ENCODE results near the gene ITGB1.

The ITGB1 gene

DNA sequence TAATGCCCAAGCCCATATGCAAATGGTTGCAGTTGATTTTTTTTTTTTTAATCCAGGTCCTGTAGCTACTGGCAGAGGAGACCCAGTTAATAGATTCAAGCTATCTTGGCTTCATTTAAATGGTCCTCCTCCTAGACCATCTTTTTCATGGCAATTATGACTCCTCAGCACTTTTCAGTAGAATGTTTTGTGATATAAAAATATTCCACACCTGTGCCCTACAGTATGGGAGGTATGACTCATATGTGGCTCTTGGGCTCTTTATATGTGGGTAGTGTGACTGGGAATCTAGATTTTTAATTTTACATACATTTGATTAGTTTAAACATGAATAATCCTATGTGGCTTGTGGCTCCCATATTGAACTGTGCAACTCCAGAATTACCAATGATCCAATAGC lies 80.1 kb downstream of the ITGB1 start:
- no peak for DNase-seq

DNA sequence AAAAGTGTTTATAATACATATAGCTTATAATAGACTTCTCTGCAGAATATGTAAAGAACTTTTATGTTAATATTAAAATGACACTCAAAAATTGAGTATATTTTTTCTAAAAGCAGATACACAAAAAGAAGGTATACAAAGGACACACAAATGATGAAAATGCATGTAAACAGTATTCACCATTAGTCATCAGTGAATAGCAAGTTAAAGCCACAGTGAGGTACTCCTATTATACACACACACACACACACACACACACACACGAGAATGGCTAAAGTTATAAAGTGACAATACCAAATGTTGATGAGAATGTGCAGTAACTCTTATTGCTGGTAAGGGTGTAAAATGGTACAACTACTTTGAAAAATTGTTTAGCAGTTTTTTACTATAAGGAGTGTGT lies 92.9 kb downstream of the ITGB1 start:
- no peak for DNase-seq

DNA sequence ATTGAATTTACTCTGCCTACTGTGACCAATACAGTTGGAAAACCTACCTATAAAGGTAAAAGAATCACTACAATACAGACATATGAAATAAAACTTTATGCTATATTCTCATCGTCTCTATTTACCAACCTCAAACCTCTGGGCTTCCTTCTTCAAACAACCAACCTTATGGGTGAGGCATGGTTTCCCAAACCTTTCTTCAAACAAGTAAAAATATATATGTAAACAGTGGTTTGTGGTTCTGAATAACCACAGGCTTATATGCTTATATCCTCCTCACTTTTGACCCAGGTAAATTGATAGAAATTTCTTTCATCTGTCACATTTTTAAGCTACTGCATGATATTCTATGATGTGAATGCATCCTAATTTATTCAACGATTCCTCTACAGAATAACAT lies 103.6 kb downstream of the ITGB1 start:
- DNase-seq, result no peak

DNA sequence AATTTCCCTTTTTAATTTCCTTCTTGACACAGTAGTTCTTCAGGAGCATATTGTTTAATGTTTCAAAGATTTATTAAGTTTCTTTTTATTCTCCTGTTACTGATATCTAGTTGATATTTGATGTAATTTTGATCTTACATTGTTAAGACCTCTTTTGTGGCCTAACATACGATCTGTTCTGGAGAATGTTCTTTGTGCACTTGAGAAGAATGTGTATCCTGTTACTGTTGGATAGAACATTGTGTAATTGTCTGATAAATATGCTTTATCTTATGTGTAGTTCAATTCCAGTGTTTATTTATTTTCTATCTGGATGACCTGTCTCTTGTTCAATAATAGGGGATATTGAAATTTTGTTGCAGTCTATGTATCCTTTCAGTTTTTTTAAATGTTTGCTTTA lies 106.7 kb downstream of the ITGB1 start:
- DNase-seq, result no peak
